ENCODE measurements around the gene MMD2. TPM values are rescaled to one million over a fixed set of nuclear protein-coding genes. Genes with fewer than 3 reads are reported as not detected.

Gene MMD2
- total and polyA plus RNA-seq, 2 donors (not counting 3 experiments of a cell fraction or from before 2014, with no cell fraction given) = not detected

DNA sequence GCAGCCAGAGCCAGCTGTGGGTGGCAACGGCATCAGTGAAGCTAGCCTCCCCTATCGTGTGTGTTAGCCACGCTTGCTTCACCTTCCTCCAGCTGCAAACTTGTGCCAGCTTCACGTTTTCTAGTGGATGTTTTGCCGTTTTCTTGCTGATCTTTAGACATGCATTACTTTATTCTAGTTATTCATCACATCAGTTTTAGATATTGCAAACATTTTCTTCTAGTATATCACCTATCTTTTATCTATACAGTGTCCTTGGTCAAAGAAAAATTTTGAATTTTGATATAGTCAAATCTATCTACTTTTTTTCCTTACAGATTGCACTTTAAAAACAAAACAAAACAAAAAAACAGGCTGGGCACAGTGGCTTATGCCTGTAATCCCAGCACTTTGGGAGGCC lies 90.5 kb downstream of the MMD2 start:
- BruUV-seq (replicated peaks) = no TSS peak
- Histone ChIP-seq H4K20me1 (replicated peaks; ENCODE audit: control insufficient read depth, extremely low read depth, insufficient read depth, low read length) (no peaks in the 10 kb centered on the region), H3K9me1 (replicated peaks; ENCODE audit: control insufficient read depth, extremely low read depth, insufficient read depth, low read length) (no peaks in the 10 kb centered on the region), H3K9ac (replicated peaks; ENCODE audit: extremely low read depth, insufficient read depth, low read length) (no peak overlapping the region), H3K36me3 (ENCODE audit: control insufficient read depth in 2 of 2, extremely low read depth in 1 of 2, insufficient read depth in 2 of 2, low read length in 2 of 2) (no peaks in the 10 kb centered on the region), H3K4me1 (ENCODE audit: control insufficient read depth, extremely low read depth, insufficient read depth, low read length) (no peaks in the 10 kb centered on the region), H3K79me2 (ENCODE audit: control insufficient read depth, insufficient read depth, low read length) (no peaks in the 10 kb centered on the region), H3K27ac (ENCODE audit: insufficient read depth, low read depth, low read length) (no peak overlapping the region), H3K27me3 (ENCODE audit: control insufficient read depth in 2 of 2, insufficient read depth in 2 of 2, low read length in 2 of 2) (peaks cover 0 to 5% of the 10 kb centered on the region in 2 experiments), H2AFZ (ENCODE audit: low read depth, low read length) (no peak overlapping the region), H3K9me3 (replicated peaks; ENCODE audit: control insufficient read depth, insufficient read depth, low read length) (no peaks in the 10 kb centered on the region), H3K4me2 (ENCODE audit: insufficient read depth, low read length) (no peak overlapping the region), H3K4me3 (replicated peaks in 1 of 3; ENCODE audit: insufficient read depth in 1 of 3, low read depth in 1 of 3, low read length in 3 of 3) (no peak overlapping the region)
- ChIA-PET CTCF (no interaction called here), POLR2A (no interaction called here)
- no peak for TF ChIP-seq JUN (IDR thresholded peaks at IDR 0.05; ENCODE audit: borderline replicate concordance, insufficient read depth, insufficient read length, low read depth)
- dilution Hi-C loops (cut with MboI; ENCODE audit: extremely low pct_ligation_motif_present, low sequenced_read_pairs) (no loop called here), intact Hi-C loops (cut with micrococcal nuclease) (no loop called here)
- DNase-seq (ENCODE audit: low read depth, low spot score) = no peak
- FAIRE-seq = no peak

DNA sequence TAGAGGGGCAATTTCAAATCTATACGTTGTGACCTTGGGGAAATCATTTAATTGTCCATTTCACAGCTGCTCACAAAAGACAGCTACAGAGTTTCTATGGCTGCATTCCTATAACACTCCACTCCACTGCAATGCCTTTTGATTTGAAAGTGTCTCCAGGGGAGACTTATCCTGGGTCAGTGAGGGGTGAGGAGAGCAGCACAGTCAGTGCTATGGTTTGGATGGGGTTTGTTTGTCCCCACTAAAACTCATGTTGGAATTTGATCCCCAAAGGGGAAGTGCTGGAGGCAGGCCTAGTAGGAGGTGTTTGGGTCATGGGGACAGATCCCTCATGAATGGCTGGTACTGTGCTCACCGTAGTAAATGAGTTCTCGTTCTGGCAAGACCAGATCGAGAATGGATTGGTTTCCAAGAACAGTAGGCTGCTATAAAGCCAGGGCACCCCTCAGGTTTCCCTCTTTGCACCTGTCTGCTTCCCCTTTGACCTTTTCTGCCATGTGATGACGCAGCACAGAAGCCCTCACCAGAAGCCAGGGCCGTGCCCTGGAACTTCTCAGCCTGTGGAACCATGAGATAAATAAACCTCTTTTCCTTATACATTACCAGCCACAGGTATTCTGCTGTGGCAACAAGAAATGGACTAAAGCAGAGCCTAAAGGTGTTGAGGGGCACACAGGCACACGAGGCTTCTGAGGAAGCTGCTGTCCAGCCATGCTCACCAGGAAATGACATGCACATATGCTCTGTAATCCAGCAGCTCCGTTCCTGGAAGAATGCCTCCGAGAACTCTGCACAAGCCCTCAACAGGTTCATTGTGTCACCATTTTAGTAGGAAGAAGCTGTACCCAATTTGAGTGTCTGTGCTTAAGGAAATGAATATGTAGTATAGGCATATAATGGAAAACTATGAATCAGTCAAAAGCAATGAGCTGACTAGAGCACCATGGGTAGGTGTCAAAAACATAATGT lies 92.2 kb downstream of the MMD2 start:
- Histone ChIP-seq H3K9ac (replicated peaks; ENCODE audit: extremely low read depth, insufficient read depth, low read length) (no peak overlapping the region), H3K36me3 (ENCODE audit: control insufficient read depth in 2 of 2, extremely low read depth in 1 of 2, insufficient read depth in 2 of 2, low read length in 2 of 2) (no peaks in the 10 kb centered on the region), H3K4me2 (ENCODE audit: insufficient read depth, low read length) (no peak overlapping the region), H3K4me1 (ENCODE audit: control insufficient read depth, extremely low read depth, insufficient read depth, low read length) (no peaks in the 10 kb centered on the region), H3K9me1 (replicated peaks; ENCODE audit: control insufficient read depth, extremely low read depth, insufficient read depth, low read length) (no peaks in the 10 kb centered on the region), H4K20me1 (replicated peaks; ENCODE audit: control insufficient read depth, extremely low read depth, insufficient read depth, low read length) (no peaks in the 10 kb centered on the region), H3K27me3 (ENCODE audit: control insufficient read depth in 2 of 2, insufficient read depth in 2 of 2, low read length in 2 of 2) (peaks cover 4 to 13% of the 10 kb centered on the region in 2 experiments), H3K9me3 (replicated peaks; ENCODE audit: control insufficient read depth, insufficient read depth, low read length) (no peaks in the 10 kb centered on the region), H3K79me2 (ENCODE audit: control insufficient read depth, insufficient read depth, low read length) (no peaks in the 10 kb centered on the region), H3K27ac (ENCODE audit: insufficient read depth, low read depth, low read length) (no peak overlapping the region), H2AFZ (ENCODE audit: low read depth, low read length) (no peak overlapping the region), H3K4me3 (replicated peaks in 1 of 3; ENCODE audit: insufficient read depth in 1 of 3, low read depth in 1 of 3, low read length in 3 of 3) (no peak overlapping the region)
- ChIA-PET POLR2A (no interaction called here), CTCF (no interaction called here)
- TF ChIP-seq, protein P1, sequence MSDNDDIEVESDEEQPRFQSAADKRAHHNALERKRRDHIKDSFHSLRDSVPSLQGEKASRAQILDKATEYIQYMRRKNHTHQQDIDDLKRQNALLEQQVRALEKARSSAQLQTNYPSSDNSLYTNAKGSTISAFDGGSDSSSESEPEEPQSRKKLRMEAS (IDR thresholded peaks at IDR 0.05; ENCODE audit: insufficient read depth, insufficient read length) = no peak
- TF ChIP-seq MYC (IDR thresholded peaks at IDR 0.05; ENCODE audit: low read depth, low read length) (no peak), GATA2 (IDR thresholded peaks at IDR 0.05; ENCODE audit: insufficient read depth, insufficient read length, low read depth, low read length) (no peak), POLR2A (IDR thresholded peaks at IDR 0.05; ENCODE audit: low read depth, low read length) (no peak), EZH2 (IDR thresholded peaks at IDR 0.05; ENCODE audit: borderline replicate concordance, low read depth, low read length, severe bottlenecking) (no peak)
- TF ChIP-seq, protein P2, sequence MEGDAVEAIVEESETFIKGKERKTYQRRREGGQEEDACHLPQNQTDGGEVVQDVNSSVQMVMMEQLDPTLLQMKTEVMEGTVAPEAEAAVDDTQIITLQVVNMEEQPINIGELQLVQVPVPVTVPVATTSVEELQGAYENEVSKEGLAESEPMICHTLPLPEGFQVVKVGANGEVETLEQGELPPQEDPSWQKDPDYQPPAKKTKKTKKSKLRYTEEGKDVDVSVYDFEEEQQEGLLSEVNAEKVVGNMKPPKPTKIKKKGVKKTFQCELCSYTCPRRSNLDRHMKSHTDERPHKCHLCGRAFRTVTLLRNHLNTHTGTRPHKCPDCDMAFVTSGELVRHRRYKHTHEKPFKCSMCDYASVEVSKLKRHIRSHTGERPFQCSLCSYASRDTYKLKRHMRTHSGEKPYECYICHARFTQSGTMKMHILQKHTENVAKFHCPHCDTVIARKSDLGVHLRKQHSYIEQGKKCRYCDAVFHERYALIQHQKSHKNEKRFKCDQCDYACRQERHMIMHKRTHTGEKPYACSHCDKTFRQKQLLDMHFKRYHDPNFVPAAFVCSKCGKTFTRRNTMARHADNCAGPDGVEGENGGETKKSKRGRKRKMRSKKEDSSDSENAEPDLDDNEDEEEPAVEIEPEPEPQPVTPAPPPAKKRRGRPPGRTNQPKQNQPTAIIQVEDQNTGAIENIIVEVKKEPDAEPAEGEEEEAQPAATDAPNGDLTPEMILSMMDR (IDR thresholded peaks at IDR 0.05; ENCODE audit: extremely low read depth in 1 of 2, insufficient read depth in 1 of 2, low read depth in 1 of 2, low read length in 2 of 2) = no peak
- FAIRE-seq (no peak), DNase-seq (ENCODE audit: low read depth, low spot score) (no peak)
- no TSS peak for BruUV-seq (replicated peaks)
- intact Hi-C loops (cut with micrococcal nuclease) = no loop called here
- dilution Hi-C loops (cut with MboI; ENCODE audit: extremely low pct_ligation_motif_present, low sequenced_read_pairs) = no loop called here
